GM20000 (cell line): ENCODE measurements around the gene LINGO1.

Experiments
- DNase-seq: peaks from one replicate; pipeline ENCODE4 v3.0.0; 2012; ENCODE audit warnings: low spot score
- CTCF ChIP-seq: IDR thresholded peaks from 2 replicates; pipeline ENCODE4 v1.5.1; 2012; ENCODE audit warnings: mild to moderate bottlenecking, control low read depth; ENCODE audit errors: extremely low read depth, missing control alignments

The LINGO1 gene

GRCh38 chr15:77646104-77646694 lies 13.5 kb upstream of the LINGO1 start:
- TF ChIP-seq CTCF = no peak
- DNase-seq = no peak

- no peak for DNase-seq
- no peak for TF ChIP-seq CTCF
These were observed 12.9 kb upstream of the LINGO1 start for GRCh38 chr15:77645602-77646001.

GRCh38 chr15:77644543-77645247 lies 12.0 kb upstream of the LINGO1 start:
- no peak for TF ChIP-seq CTCF
- no peak for DNase-seq

GRCh38 chr15:77643764-77644163 lies 11.1 kb upstream of the LINGO1 start:
- DNase-seq = no peak
- no peak for TF ChIP-seq CTCF

GRCh38 chr15:77642793-77643430 lies 10.2 kb upstream of the LINGO1 start:
- DNase-seq = no peak
- no peak for TF ChIP-seq CTCF

- no peak for TF ChIP-seq CTCF
- no peak for DNase-seq
These were observed 9.3 kb upstream of the LINGO1 start for GRCh38 chr15:77641999-77642398.

GRCh38 chr15:77640615-77641014 lies 7.9 kb upstream of the LINGO1 start:
- TF ChIP-seq CTCF = no peak
- DNase-seq = no peak
